ENCODE data around the gene LEMD1.

The LEMD1 gene

DNA sequence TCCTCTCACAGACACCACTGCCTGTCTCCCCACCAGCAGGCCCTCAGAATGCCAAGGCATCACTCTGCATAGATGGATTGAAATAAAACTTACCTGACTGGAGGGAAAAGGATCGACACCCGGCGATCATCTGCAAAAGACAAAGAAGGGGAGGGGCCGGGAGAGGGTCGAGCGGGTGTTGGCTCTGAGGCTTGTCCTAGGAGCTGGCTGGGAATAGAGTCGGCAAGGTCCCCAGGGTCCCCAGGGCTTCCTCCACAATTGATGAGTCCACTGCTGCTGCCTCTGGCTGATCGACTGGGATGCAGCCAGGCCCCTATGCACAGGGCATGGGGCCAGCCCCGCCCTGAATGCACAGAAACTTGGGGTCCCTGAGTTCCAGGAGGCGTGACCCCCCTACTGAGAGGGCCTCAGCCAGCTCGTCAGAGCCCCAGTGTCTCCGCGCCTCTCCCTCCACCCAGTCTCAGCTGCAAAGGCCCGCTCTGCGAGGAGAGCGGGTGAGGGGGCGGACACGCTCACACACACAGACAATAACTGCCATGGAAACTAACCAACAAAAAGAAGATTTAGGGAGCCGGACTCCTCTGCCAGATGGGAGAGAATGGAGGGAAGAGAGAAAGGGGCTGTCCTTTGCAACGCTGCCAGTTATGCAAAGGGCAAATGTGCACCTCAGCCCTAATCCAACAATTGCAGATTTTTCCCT is 65.3 kb downstream of the LEMD1 start, which contains the start of gene KLHDC8A:
KLHDC8A (minus strand) TSS at position 483 of the 700 bp plus-strand sequence. CDS start 13,318 bp downstream, outside the sequence.
- Histone ChIP-seq H3K36me3 (replicated peaks; ENCODE audit: insufficient read depth, low read length) (no peaks in the 10 kb centered on the region), H3K79me2 (ENCODE audit: low read length) (no peaks in the 10 kb centered on the region), H3K9me2 (replicated peaks; ENCODE audit: insufficient read depth, low read length) (no peaks in the 10 kb centered on the region), H3K4me2 (ENCODE audit: low read depth, low read length) (no peak within 1 kb of the TSS), H4K20me1 (ENCODE audit: insufficient read depth, low read length) (no peaks in the 10 kb centered on the region), H3K27me3 (replicated peaks; ENCODE audit: insufficient read depth, low read length) (no peaks in the 10 kb centered on the region), H3F3A (ENCODE audit: insufficient read depth, low read length) (no peaks in the 10 kb centered on the region), H2AFZ (ENCODE audit: low read length) (no peak within 1 kb of the TSS), H3K27ac (ENCODE audit: low read length) (no peak within 1 kb of the TSS), H3K9ac (ENCODE audit: low read length) (no peak within 1 kb of the TSS), H3K4me3 (ENCODE audit: low read length) (no peak within 1 kb of the TSS), H3K4me1 (ENCODE audit: low read length) (no peaks in the 10 kb centered on the region), H3K9me3 (replicated peaks; ENCODE audit: insufficient read depth, low read length) (no peaks in the 10 kb centered on the region)
- no peak for DNase-seq
- TF ChIP-seq EZH2 (optimal IDR thresholded peaks at IDR 0.05; ENCODE audit: low read depth, low read length) (no peak), EZH2phosphoT487 (IDR thresholded peaks at IDR 0.05; ENCODE audit: low read length) (no peak)
- TF ChIP-seq, protein P1, sequence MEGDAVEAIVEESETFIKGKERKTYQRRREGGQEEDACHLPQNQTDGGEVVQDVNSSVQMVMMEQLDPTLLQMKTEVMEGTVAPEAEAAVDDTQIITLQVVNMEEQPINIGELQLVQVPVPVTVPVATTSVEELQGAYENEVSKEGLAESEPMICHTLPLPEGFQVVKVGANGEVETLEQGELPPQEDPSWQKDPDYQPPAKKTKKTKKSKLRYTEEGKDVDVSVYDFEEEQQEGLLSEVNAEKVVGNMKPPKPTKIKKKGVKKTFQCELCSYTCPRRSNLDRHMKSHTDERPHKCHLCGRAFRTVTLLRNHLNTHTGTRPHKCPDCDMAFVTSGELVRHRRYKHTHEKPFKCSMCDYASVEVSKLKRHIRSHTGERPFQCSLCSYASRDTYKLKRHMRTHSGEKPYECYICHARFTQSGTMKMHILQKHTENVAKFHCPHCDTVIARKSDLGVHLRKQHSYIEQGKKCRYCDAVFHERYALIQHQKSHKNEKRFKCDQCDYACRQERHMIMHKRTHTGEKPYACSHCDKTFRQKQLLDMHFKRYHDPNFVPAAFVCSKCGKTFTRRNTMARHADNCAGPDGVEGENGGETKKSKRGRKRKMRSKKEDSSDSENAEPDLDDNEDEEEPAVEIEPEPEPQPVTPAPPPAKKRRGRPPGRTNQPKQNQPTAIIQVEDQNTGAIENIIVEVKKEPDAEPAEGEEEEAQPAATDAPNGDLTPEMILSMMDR (IDR thresholded peaks at IDR 0.05; ENCODE audit: low read length) = no peak

DNA sequence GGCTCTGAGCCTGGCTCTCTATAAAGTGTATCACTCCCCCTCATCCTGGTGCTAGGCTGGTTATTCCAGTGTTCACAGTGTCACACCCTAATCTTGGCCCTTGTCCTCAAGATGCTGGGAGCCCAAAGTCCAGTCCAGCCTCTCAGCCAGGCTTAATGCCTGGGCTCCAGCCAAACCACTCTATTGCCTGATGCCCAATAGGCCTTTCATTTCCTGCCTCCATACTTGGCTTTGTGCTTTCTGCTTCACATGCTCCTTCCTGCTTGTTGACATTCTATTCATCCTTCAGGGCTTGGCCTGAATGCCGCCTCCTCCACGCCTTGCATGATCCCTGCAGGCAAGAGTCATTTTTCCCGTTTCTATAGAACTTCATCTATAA is 66.8 kb downstream of the LEMD1 start:
- Histone ChIP-seq H3K4me2 (ENCODE audit: low read depth, low read length) (no peak overlapping the region), H3K27me3 (replicated peaks; ENCODE audit: insufficient read depth, low read length) (no peaks in the 10 kb centered on the region), H3K36me3 (replicated peaks; ENCODE audit: insufficient read depth, low read length) (no peaks in the 10 kb centered on the region), H4K20me1 (ENCODE audit: insufficient read depth, low read length) (no peaks in the 10 kb centered on the region), H3F3A (ENCODE audit: insufficient read depth, low read length) (no peaks in the 10 kb centered on the region), H3K9ac (ENCODE audit: low read length) (no peak overlapping the region), H3K27ac (ENCODE audit: low read length) (no peak overlapping the region), H3K9me2 (replicated peaks; ENCODE audit: insufficient read depth, low read length) (no peaks in the 10 kb centered on the region), H2AFZ (ENCODE audit: low read length) (no peak overlapping the region), H3K4me1 (ENCODE audit: low read length) (peaks cover 6% of the 10 kb centered on the region), H3K9me3 (replicated peaks; ENCODE audit: insufficient read depth, low read length) (no peaks in the 10 kb centered on the region), H3K79me2 (ENCODE audit: low read length) (no peaks in the 10 kb centered on the region), H3K4me3 (ENCODE audit: low read length) (no peak overlapping the region)
- DNase-seq = no peak
- TF ChIP-seq EZH2 (optimal IDR thresholded peaks at IDR 0.05; ENCODE audit: low read depth, low read length) (no peak), EZH2phosphoT487 (IDR thresholded peaks at IDR 0.05; ENCODE audit: low read length) (no peak)
- TF ChIP-seq, protein P1 (IDR thresholded peaks at IDR 0.05; ENCODE audit: low read length) = no peak

DNA sequence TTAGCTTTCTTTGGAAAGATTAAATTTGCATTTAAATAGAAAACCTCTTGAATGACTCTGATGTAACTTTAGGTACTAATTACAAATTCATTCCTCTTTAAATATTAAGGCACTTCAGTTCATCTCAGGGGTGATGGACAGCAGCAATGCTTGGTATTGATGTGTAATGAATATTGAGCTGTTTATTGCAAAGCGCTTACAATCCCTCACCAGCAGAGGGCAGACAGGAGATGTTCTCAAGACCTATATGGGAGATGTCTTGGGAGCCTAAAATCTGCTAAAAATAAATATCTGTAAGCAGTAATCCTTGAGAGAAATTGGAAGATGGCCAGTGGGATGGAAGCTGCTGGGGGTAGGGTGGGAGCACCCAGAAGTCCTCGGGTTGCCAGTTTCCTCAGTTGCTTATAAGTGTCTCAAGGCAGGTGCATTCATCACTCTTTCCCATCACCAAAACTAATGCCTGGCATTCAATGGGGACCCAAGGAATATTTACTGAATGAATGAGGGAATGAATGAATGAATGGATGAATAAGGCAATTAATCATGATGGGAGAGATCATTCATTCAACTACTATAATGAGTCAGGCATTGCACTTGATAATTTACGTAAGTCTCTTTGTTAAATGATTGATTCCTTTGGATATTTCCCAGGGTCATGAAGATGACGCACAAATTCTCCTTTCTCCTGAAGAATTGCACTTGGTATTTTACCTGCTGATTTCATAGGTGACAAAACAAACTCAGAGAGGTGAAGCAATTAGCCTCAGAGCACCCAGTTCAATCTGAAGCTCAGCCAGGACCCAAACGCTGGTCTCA is 67.4 kb downstream of the LEMD1 start:
- Histone ChIP-seq H2AFZ (ENCODE audit: low read length) (no peak overlapping the region), H3K36me3 (replicated peaks; ENCODE audit: insufficient read depth, low read length) (no peaks in the 10 kb centered on the region), H3K79me2 (ENCODE audit: low read length) (no peaks in the 10 kb centered on the region), H3K9ac (ENCODE audit: low read length) (no peak overlapping the region), H3K9me2 (replicated peaks; ENCODE audit: insufficient read depth, low read length) (no peaks in the 10 kb centered on the region), H3K4me2 (ENCODE audit: low read depth, low read length) (no peak overlapping the region), H3K4me3 (ENCODE audit: low read length) (no peak overlapping the region), H3K27me3 (replicated peaks; ENCODE audit: insufficient read depth, low read length) (no peaks in the 10 kb centered on the region), H3K9me3 (replicated peaks; ENCODE audit: insufficient read depth, low read length) (no peaks in the 10 kb centered on the region), H4K20me1 (ENCODE audit: insufficient read depth, low read length) (no peaks in the 10 kb centered on the region), H3K27ac (ENCODE audit: low read length) (no peak overlapping the region), H3K4me1 (ENCODE audit: low read length) (peaks cover 12% of the 10 kb centered on the region), H3F3A (ENCODE audit: insufficient read depth, low read length) (peaks cover 3% of the 10 kb centered on the region)
- TF ChIP-seq EZH2 (optimal IDR thresholded peaks at IDR 0.05; ENCODE audit: low read depth, low read length) = no peak
- TF ChIP-seq, protein P1 (IDR thresholded peaks at IDR 0.05; ENCODE audit: low read length) = peak; percentile 94
- peak; percentile 77 for DNase-seq
